AG04450 (cell line): ENCODE results near the gene PFN1. TPM values are rescaled to one million over a fixed set of nuclear protein-coding genes. Genes with fewer than 3 reads are reported as not detected.

Experiments used
- CTCF ChIA-PET: fragments of 300-600, 350-600 bp; formaldehyde crosslinking; extraction: SDS; loops from one replicate; lab custom pipeline; 2022; ENCODE audit warnings: antibody characterized with exemption, inconsistent platforms; lab: Charles Lee
- POLR2A ChIA-PET: fragments of 350-600 bp; formaldehyde crosslinking; extraction: SDS; loops from one replicate; lab custom pipeline; 2021; ENCODE audit warnings: antibody characterized with exemption, inconsistent platforms; lab: Yijun Ruan, JAX
- DNase-seq: peaks from one replicate; pipeline ENCODE4 v3.0.0-alpha.2; 2011; ENCODE audit warnings: low read depth, low spot score
- H3K27ac ChIP-seq: one replicate; pipeline ENCODE4 v1.5.1; 2012; ENCODE audit warnings: low read depth, low read length, control low read depth
- H3K27me3 ChIP-seq: one replicate; pipeline ENCODE4 v1.6.0; 2012; ENCODE audit warnings: low read length; ENCODE audit not compliant: control insufficient read depth, insufficient read depth
- H3K4me3 ChIP-seq: 2 replicates; pipeline ENCODE4 v1.5.1; 2011; ENCODE audit warnings: mild to moderate bottlenecking, low read depth, low read length, control low read depth
- H3K9me3 ChIP-seq: 2 replicates; pipeline ENCODE4 v1.5.1; 2012; ENCODE audit warnings: low read length; ENCODE audit not compliant: control insufficient read depth, insufficient read depth
- CTCF ChIP-seq: IDR thresholded peaks from 2 replicates; pipeline ENCODE4 v1.5.1; 2011; ENCODE audit warnings: low read depth, low read length, control low read depth, inconsistent platforms
- polyA plus RNA-seq: library from polyadenylated mRNA; depleted of rRNA; stranded (reverse); fragments of >200 nt; gene quantifications from 2 replicates; pipeline ENCODE4 v1.2.3, GENCODE V29; 2011

The PFN1 gene
- polyA plus RNA-seq, 1 experiment: 1,141 TPM

- Histone ChIP-seq H3K4me3 (peak overlapping the region; percentile 99), H3K27ac (peak overlapping the region; percentile 91), H3K27me3 (no peaks in the 10 kb centered on the region), H3K9me3 (peaks cover 3% of the 10 kb centered on the region; the same call in 1 of the 2 replicates)
- DNase-seq: no peak
- TF ChIP-seq CTCF: no peak
- POLR2A ChIA-PET: interaction anchor here (1.1 to 9.1 kb wide), 3 partner anchors 10 to 49 kb away, joined by 3 to 128 read pairs (median 18); partner anchors contain the start of genes KIF1C, RNF167, SLC25A11 and SPAG7
- CTCF ChIA-PET: no interaction called here
Observed at GRCh38 chr17:4949321-4950074, 1.2 kb upstream of the PFN1 start.

GRCh38 chr17:4948931-4949320 lies 596 bp upstream of the PFN1 start:
- Histone ChIP-seq H3K27me3 (no peaks in the 10 kb centered on the region), H3K9me3 (peaks cover 3% of the 10 kb centered on the region; the same call in 1 of the 2 replicates), H3K27ac (peak overlapping the region; percentile 91), H3K4me3 (peak overlapping the region; percentile 99)
- ChIA-PET POLR2A (interaction anchor here (1.8 to 9.1 kb wide), 3 partner anchors 9 to 49 kb away, joined by 11 to 128 read pairs (median 18); partner anchors contain the start of genes INCA1, KIF1C, RNF167 and SLC25A11), CTCF (no interaction called here)
- no peak for TF ChIP-seq CTCF
- DNase-seq: no peak

GRCh38 chr17:4947411-4948165 lies 742 bp downstream of the PFN1 start:
- ChIA-PET POLR2A (interaction anchor here (0.6 to 9.1 kb wide), 4 partner anchors 20 to 232 kb away, joined by 4 to 128 read pairs (median 8); partner anchors contain the start of genes INCA1, KIF1C and SPAG7), CTCF (no interaction called here)
- Histone ChIP-seq H3K27me3 (no peaks in the 10 kb centered on the region), H3K27ac (peak overlapping the region; percentile 93), H3K4me3 (peak overlapping the region; percentile 99), H3K9me3 (peaks cover 3% of the 10 kb centered on the region; the same call in 1 of the 2 replicates)
- no peak for DNase-seq
- no peak for TF ChIP-seq CTCF

- no peak for TF ChIP-seq CTCF
- H3K4me3 ChIP-seq: peak overlapping the region; percentile 99
- CTCF ChIA-PET: interaction anchor here (0.6 kb wide), 1 partner anchor 115 kb away, joined by 5 read pairs; no protein-coding TSS in a partner anchor
- DNase-seq: no peak
- POLR2A ChIA-PET: interaction anchor here (0.8 to 9.1 kb wide), 3 partner anchors 20 to 232 kb away, joined by 6 to 128 read pairs (median 11); partner anchors contain the start of genes INCA1, KIF1C and SPAG7
- peaks cover 3% of the 10 kb centered on the region; the same call in 1 of the 2 replicates for H3K9me3 ChIP-seq
- H3K27me3 ChIP-seq: no peaks in the 10 kb centered on the region
- peak overlapping the region; percentile 93 for H3K27ac ChIP-seq
Observed at GRCh38 chr17:4947010-4947410, 1.3 kb downstream of the PFN1 start.
